ENCODE results near the gene CCL1.
"Not testable (repeated sequence)": the region's sequence is repeated elsewhere in the genome, so short reads cannot be mapped to it uniquely, and the experiment has no call there.

CCL1 gene

DNA sequence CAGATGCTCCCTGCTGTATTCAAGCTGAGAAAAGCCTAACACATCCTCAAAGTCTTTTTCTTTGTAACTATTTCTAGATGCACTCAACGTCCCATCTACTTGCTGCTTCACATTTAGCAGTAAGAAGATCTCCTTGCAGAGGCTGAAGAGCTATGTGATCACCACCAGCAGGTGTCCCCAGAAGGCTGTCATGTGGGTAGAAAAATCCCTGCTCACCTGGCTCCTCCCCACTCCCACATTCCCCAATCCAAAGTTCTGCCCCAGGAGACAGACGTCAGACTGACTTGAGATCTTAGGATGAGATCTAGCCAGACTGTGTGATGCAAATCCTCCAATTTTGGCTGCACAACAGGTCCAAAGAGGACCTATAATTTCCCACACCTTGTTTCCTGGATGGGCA, 5.6 kb downstream of the CCL1 start:
- DNase-seq, result no peak

DNA sequence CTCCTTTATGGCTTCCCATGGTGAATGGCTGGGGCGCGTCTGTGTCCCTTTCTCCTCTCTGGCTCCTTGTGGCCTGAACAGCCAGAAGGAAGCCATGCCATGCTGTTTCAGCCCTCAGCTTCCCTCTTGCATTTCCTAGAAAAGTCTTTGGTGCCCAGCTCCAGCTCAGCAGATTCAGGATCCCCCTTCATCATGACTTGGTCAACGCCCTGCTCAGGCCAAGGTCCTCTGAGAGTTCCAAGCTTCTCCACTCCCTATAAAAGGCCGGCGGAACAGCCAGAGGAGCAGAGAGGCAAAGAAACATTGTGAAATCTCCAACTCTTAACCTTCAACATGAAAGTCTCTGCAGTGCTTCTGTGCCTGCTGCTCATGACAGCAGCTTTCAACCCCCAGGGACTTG, 6.8 kb downstream of the CCL1 start, which contains the start of gene CCL13:
Gene CCL13 (plus strand): TSS at position 287 of the 400 bp plus-strand sequence. CDS start 47 bp downstream, at position 334.
- DNase-seq, result no peak

DNA sequence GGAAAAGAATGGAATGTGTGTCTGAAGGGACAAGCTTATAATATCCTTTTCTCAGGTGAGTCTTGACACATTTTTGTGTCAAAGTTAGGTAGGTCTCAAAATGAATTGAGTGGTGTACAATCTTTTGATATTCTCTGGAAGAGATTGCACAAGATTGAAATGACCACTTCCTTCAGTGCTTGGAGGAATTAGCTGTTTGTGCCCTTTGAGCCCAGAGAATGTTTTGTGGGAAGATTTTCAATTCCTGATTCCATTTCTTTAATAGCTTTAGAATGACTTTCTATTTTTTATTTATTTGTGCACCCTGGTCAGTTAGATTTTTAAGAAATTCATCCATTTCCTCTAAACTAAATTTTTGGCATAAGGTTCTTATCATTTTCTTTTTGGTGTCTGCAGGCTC, 8.4 kb downstream of the CCL1 start:
- DNase-seq, result no peak

DNA sequence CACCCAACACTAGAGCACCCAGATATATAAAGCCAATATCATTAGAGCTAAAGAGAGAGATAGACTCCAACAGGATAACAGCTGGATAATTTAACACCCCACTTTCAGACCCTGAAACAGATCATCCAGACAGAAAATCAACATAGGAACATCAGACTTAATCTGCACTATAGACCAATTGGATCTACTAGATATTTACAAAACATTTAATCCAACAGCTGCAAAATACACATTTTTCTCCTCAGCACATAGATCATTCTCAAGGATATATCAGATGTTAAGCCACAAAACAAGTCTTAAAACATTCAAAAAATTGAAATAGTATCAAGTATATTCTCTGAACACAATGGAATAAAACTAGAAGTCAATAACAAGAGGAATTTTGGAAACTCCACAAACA, 10.8 kb downstream of the CCL1 start:
- DNase-seq, result no peak

DNA sequence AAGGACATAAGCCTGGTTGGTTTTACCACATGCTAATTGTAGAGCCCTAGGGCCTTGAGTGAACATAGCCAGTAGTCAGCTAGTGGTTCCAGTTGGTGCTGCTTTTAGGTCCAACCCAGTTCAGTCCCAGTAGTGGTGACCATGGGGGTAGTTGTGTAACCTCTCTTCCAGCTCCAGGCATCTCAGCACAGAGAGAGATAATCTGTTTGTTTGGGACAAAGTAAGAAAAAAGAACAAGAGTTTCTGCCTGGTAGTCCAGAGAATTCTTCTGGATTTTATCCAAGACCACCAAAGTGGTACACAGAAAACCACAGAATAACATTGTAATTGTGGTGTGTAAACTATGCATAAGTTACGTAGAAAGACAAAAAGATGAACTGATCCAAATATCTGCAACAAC, 11.9 kb downstream of the CCL1 start:
- no peak for DNase-seq

DNA sequence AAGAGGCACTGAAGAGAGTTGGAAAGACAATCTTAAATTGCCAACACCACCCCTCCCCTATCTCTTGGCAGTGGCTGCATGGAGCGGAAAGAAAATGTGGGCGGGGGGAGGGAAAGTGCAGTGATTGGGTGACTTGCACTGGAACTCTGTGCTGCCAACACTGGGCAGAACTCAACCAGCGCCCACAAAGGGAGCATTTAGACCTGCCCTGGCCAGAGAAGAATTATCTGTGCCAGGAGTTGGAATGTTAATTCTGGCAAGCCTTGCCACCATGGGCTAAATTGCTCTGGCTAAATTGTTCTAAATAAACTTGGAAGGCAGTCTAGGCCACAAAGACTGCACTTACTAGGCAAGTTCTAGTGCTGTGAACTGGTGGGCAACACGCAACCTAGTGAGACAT, 13.3 kb downstream of the CCL1 start:
- DNase-seq, result no peak

DNA sequence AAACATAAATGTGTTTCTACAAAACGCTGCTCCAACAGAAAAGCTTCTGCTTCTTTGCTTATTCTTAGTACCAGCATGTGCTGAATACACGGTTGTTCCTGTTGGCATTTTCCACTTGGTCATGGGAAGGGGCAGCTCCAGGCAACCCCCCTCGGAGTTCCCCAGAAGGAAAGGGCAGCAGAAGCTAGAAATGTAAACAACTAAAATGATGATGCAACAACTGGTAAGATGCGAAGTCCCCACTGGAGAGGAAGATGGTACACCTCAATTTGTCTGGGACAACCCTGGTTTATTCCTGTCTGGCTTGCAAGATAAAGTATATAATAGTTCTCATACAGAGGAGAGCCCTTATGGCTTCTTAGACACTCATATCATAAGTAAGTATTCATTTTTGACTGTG, 16.0 kb downstream of the CCL1 start:
- DNase-seq, result no peak

DNA sequence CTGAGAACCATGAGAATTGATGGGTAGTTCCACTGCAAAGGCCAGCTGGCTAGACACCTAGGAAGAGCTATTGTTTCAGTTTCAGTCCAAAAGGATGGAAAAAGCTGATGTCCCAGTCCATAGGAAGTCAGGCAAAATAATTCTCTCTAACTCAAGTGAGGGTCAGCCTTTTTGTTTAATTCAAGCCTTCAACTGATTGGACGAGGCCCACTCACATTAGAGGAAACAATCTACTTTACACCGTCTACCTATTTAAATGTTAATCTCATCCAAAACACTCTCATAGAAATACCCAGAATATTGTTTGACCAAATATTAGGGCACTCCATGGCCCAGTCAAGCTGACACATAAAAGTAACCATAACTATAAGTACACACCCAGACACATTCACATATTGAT, 21.1 kb downstream of the CCL1 start:
- no peak for DNase-seq

DNA sequence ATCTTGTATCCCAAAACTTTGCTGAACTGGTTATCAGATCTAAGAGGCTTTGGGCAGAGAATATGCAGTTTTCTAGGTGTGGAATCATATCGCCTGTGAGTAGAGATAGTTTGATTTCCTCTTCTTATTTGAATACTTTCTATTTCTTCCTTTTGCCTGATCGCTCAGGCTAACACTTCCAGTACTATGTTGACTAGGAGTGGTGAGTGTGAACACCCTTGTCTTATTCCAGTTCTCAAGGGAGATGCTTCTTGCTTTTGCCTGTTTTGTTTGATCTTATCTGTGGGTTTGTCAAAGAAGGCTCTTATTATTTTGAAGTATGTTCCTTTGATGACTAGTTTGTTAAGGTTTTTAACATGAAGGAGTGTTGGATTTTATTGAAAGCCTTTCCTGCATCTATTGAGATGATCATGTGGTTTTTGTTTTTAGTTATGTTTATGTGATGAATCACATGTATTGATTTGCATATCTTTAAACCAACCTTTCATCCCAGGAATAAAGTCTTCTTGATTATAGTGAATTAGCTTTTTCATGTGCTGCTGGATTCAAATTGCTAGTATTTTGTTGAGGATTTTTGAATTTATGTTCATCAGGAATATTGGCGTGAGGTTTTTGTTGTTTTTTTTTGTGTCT, 23.8 kb downstream of the CCL1 start:
- no peak for DNase-seq

DNA sequence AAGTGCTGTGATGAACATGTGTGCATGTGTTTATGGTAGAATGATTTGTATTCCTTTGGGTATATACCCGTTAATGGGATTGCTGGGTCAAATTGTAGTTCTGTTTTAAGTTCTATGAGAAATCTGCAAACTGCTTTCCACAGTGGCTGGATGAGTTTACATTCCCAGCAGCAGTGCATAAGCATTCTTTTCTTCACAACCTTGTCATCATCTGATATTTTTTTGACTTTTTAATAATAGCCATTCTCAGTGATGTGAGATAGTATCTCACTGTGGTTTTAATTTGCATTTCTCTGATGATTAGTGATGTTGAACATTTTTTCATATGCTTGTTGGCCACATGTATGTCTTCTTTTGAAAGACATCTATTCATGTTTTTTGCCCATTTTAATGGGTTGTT, 25.3 kb downstream of the CCL1 start:
- DNase-seq, result no peak

DNA sequence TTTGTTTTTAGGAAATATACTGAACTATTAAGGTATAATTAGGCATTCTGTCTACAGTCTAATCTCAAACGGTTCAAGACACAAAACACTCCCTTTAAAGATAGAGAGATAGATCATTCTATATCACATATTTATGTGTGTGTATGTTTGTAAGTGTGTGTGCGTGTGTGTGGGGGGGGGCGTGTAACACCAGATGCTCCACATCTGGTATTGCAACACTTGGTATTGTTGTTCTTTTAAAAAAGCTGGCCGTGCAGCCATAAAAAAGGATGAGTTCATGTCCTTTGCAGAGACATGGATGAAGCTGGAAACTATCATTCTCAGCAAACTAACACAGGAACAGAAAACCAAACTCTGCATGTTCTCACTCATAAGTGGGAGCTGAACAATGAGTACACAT, 35.5 kb downstream of the CCL1 start:
- DNase-seq, result not testable (repeated sequence)

DNA sequence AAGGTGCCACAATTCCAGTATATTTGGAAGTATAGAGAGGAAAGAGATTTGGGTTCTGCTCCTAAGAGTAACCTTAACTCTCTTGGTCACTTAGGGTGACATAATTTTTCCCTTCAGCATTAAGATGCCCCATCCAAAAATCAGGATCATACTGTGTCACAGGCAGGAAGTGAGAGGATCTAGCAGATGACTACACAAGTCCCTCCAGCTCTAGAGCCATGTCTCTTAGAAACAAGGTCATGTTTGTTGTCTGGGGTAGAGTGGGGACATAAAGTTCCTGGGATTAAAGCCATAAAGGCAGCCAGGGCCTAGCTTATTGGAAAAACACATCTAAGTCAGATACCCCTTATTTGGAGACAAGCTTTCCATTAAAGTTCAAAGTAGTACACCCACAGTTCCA, 41.1 kb downstream of the CCL1 start:
- no peak for DNase-seq

DNA sequence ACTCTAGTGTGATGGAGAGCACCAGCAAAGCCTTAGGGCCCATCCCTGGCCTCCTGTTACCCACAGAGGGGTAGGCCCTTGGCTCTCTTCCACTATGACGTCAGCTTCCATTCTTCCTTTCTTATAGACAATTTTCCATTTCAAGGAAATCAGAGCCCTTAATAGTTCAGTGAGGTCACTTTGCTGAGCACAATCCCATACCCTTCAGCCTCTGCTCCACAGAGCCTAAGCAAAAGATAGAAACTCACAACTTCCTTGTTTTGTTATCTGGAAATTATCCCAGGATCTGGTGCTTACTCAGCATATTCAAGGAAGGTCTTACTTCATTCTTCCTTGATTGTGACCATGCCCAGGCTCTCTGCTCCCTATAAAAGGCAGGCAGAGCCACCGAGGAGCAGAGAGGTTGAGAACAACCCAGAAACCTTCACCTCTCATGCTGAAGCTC, 44.0 kb downstream of the CCL1 start, which contains the start of gene CCL8:
Gene CCL8 (plus strand): TSS at position 397 of the 445 bp plus-strand sequence. CDS start 67 bp downstream, outside the sequence.
- DNase-seq, result no peak

DNA sequence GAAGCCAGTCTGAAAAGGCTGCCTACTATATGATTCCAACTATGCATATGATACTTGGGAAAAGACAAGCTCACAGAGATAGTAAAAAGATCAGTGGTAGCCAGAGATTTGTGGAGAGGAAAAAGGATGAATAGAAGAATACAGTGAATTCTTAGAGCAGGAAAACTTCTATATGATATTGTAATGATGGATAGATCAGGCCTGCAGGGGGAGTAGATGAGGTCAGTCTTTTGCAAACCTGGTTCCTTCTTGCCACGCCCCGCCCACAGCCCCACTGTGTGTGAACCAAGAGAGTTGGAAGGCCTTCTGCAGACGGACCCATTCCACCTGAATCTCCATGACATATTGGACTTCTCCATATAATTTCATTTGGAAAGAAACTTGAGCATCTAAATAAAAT, 44.6 kb downstream of the CCL1 start:
- no peak for DNase-seq

DNA sequence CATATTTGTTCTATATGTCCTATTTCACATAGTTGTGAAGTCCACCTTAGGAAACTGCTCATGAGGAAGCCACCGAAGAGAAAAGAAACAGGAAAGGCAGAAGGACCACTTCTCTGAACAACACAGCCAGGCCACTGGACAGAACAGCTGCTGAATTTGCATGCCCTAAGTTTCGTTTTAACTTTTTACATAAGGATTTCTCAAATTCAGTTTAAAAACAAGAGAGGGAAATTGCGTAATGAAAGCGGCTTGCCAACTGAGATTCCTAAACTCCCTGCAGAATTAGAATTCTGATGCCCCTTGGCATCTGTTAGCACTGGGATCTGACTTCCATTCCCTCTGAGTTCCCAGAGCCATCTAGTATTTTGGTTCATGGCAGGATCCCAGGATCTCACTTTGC, 48.8 kb downstream of the CCL1 start:
- DNase-seq, result no peak

DNA sequence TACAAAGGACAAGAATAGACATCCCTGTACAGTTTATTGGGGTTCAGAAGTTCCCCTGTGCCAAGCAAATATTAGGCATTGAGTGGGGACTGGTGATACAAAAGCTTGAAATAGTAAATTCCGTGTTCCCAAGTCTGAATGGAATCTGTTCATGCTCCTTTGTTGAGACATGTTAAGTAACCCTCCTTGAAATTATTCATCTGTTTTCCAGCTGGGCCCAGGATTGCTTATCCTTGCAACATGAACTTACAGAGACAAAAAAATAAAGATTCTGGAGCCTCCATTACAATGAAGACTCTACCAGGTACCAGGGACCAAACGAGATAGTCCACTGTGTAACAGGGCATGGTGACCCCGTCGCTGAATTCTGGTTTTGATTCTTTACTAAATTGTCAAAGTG, 49.9 kb downstream of the CCL1 start:
- DNase-seq, result no peak

DNA sequence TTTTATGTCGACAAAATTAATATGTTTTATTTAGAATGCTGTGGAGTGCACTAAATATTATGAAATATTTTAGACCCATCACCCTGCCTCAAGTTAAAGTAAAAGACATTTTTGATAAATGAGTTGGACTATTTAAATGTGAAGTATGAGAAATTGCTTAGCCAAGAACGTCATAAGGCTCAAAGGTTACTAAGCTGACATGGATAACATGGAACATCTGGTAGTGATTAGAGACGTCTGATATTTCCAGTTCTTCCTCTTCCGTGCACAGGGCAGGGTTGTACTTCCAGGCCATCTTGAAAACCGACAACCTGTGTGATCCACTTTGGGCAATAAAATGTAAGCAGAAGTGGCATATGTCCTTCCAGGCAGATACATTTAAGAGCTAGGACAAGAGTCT, 51.0 kb downstream of the CCL1 start:
- DNase-seq, result no peak

DNA sequence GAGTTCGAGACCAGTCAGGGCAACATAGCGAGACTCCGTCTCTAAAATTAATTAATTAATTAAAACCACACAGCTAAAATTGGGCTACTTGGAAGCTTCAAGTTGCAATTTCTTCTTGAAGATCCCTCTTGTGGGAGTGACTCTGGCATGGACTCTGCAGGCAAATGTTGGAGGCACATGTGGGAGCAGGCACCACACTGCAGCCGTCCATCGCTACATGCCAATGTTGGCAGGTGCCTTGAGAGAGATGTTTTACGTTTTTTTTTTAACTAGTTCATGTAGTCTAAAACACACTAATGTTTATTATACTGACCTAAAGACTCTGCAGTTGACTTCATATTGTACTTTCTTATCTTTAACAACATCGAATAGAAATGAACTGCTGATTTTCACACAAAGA, 51.7 kb downstream of the CCL1 start:
- DNase-seq, result no peak
